ENCODE results near the gene LPP.

Gene LPP

GRCh38 chr3:188169830-188170455 is 16.0 kb downstream of the LPP start:
- no peak for DNase-seq (ENCODE audit: low read depth, low spot score)

- no peak for DNase-seq (ENCODE audit: low read depth, low spot score)
These were observed 16.8 kb downstream of the LPP start for GRCh38 chr3:188170461-188171459.

- DNase-seq (ENCODE audit: low read depth, low spot score): no peak
These were observed 17.9 kb downstream of the LPP start for GRCh38 chr3:188171682-188172467.

- no peak for DNase-seq (ENCODE audit: low read depth, low spot score)
These were observed 20.5 kb downstream of the LPP start for GRCh38 chr3:188174317-188175044.

GRCh38 chr3:188176476-188176875 is 22.5 kb downstream of the LPP start:
- no peak for DNase-seq (ENCODE audit: low read depth, low spot score)

GRCh38 chr3:188176884-188177283 is 22.9 kb downstream of the LPP start:
- DNase-seq (ENCODE audit: low read depth, low spot score): no peak

- no peak for DNase-seq (ENCODE audit: low read depth, low spot score)
These were observed 23.8 kb downstream of the LPP start for GRCh38 chr3:188177721-188178120.

- no peak for DNase-seq (ENCODE audit: low read depth, low spot score)
These were observed 24.5 kb downstream of the LPP start for GRCh38 chr3:188178293-188178936.

- peak; percentile 64 for DNase-seq (ENCODE audit: low read depth, low spot score)
These were observed 25.3 kb downstream of the LPP start for GRCh38 chr3:188179006-188179966.

- no peak for DNase-seq (ENCODE audit: low read depth, low spot score)
These were observed 26.2 kb downstream of the LPP start for GRCh38 chr3:188180114-188180513.

GRCh38 chr3:188183452-188183851 is 29.5 kb downstream of the LPP start:
- no peak for DNase-seq (ENCODE audit: low read depth, low spot score)

GRCh38 chr3:188184160-188184559 is 30.2 kb downstream of the LPP start:
- no peak for DNase-seq (ENCODE audit: low read depth, low spot score)

GRCh38 chr3:188184649-188185048 is 30.7 kb downstream of the LPP start:
- no peak for DNase-seq (ENCODE audit: low read depth, low spot score)

GRCh38 chr3:188185717-188186251 is 31.8 kb downstream of the LPP start:
- peak; percentile 62 for DNase-seq (ENCODE audit: low read depth, low spot score)

GRCh38 chr3:188187053-188187452 is 33.1 kb downstream of the LPP start:
- DNase-seq (ENCODE audit: low read depth, low spot score): no peak

GRCh38 chr3:188188911-188189310 is 35.0 kb downstream of the LPP start:
- DNase-seq (ENCODE audit: low read depth, low spot score): no peak

GRCh38 chr3:188191460-188191859 is 37.5 kb downstream of the LPP start:
- no peak for DNase-seq (ENCODE audit: low read depth, low spot score)

- DNase-seq (ENCODE audit: low read depth, low spot score): no peak
These were observed 38.1 kb downstream of the LPP start for GRCh38 chr3:188192034-188192433.

GRCh38 chr3:188194332-188194731 is 40.4 kb downstream of the LPP start:
- DNase-seq (ENCODE audit: low read depth, low spot score): peak; percentile 78

Measured in astrocyte of the hippocampus (primary cell).